Measurements from ENCODE around the gene LYPD6B. TPM values are rescaled to one million over a fixed set of nuclear protein-coding genes. Genes with fewer than 3 reads are reported as not detected.
"Not testable (repeated sequence)": the region's sequence is repeated elsewhere in the genome, so short reads cannot be mapped to it uniquely, and the experiment has no call there.

The LYPD6B gene
- total RNA-seq, 1 experiment from 2014 or later: 1.9 TPM

GRCh38 chr2:149205143-149205542, 166.6 kb downstream of the LYPD6B start:
- H3K4me3 ChIP-seq (ENCODE audit: insufficient read depth, low read depth, low read length): no peak overlapping the region
- no peaks in the 10 kb centered on the region for H3K27me3 ChIP-seq (ENCODE audit: control insufficient read depth, insufficient read depth, low read length)
- DNase-seq: no peak
- no peaks in the 10 kb centered on the region for H3K36me3 ChIP-seq (replicated peaks; ENCODE audit: control insufficient read depth, insufficient read depth, low read length)

- no peak overlapping the region for H3K4me3 ChIP-seq (ENCODE audit: insufficient read depth, low read depth, low read length)
These were observed 175.4 kb downstream of the LYPD6B start for GRCh38 chr2:149213764-149214493.

GRCh38 chr2:149218497-149218896, 180.0 kb downstream of the LYPD6B start:
- DNase-seq: no peak
- Histone ChIP-seq H3K27me3 (ENCODE audit: control insufficient read depth, insufficient read depth, low read length) (no peaks in the 10 kb centered on the region), H3K4me3 (ENCODE audit: insufficient read depth, low read depth, low read length) (no peak overlapping the region), H3K36me3 (replicated peaks; ENCODE audit: control insufficient read depth, insufficient read depth, low read length) (no peaks in the 10 kb centered on the region)

More at GRCh38 chr2:149213764-149214493, 175.4 kb downstream of the LYPD6B start:
- DNase-seq: no peak
- H3K36me3 ChIP-seq (replicated peaks; ENCODE audit: control insufficient read depth, insufficient read depth, low read length): no peaks in the 10 kb centered on the region
- H3K27me3 ChIP-seq (ENCODE audit: control insufficient read depth, insufficient read depth, low read length): no peaks in the 10 kb centered on the region

GRCh38 chr2:149219856-149220255, 181.4 kb downstream of the LYPD6B start:
- H3K27me3 ChIP-seq (ENCODE audit: control insufficient read depth, insufficient read depth, low read length): no peaks in the 10 kb centered on the region
- no peak for DNase-seq
- H3K36me3 ChIP-seq (replicated peaks; ENCODE audit: control insufficient read depth, insufficient read depth, low read length): no peaks in the 10 kb centered on the region
- no peak overlapping the region for H3K4me3 ChIP-seq (ENCODE audit: insufficient read depth, low read depth, low read length)

DNA sequence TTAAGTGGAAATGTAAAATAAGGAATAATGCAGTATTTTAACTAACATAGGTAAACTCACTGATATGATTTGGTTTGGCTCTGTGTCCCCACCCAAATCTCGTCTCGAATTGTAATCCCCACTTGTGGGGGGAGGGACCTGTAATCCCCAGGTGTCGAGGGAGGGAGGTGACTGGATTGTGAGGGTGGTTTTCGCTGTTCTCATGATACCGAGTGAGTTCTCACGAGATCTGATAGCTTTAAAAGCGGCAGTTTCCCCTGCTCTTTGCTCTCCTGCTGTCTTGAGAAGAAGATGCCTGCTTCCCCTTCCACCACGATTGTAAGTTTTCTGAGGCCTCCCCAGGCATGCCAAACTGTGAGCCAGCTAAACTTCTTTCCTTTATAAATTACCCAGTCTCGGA, 182.5 kb downstream of the LYPD6B start:
- Histone ChIP-seq H3K36me3 (replicated peaks; ENCODE audit: control insufficient read depth, insufficient read depth, low read length) (no peaks in the 10 kb centered on the region), H3K27me3 (ENCODE audit: control insufficient read depth, insufficient read depth, low read length) (no peaks in the 10 kb centered on the region), H3K4me3 (ENCODE audit: insufficient read depth, low read depth, low read length) (no peak overlapping the region)
- DNase-seq: no peak

GRCh38 chr2:149221898-149222297, 183.4 kb downstream of the LYPD6B start:
- DNase-seq: no peak
- H3K36me3 ChIP-seq (replicated peaks; ENCODE audit: control insufficient read depth, insufficient read depth, low read length): no peaks in the 10 kb centered on the region
- no peaks in the 10 kb centered on the region for H3K27me3 ChIP-seq (ENCODE audit: control insufficient read depth, insufficient read depth, low read length)
- no peak overlapping the region for H3K4me3 ChIP-seq (ENCODE audit: insufficient read depth, low read depth, low read length)

- no peaks in the 10 kb centered on the region for H3K27me3 ChIP-seq (ENCODE audit: control insufficient read depth, insufficient read depth, low read length)
- H3K36me3 ChIP-seq (replicated peaks; ENCODE audit: control insufficient read depth, insufficient read depth, low read length): no peaks in the 10 kb centered on the region
- H3K4me3 ChIP-seq (ENCODE audit: insufficient read depth, low read depth, low read length): no peak overlapping the region
- DNase-seq: peak; percentile 20
These were observed 185.1 kb downstream of the LYPD6B start for GRCh38 chr2:149223472-149224095.

DNA sequence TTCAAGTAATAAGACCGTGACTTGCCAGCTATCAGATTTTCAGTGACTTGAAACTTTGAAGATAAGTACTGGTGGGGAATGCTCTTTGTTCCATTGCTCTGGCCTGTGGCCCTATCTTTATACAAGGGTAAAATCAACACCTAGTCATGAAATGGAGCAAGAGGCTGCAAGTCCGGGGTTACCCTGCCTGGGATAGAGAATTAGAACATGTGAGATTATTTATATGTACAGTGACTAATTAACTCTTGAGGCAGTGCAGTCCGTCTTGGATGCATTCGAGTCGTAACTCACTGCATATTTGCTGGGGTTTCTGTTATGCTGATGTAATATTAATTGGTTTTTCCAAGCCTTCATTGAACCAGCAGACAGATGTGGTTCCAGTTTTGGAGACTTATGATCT, 186.0 kb downstream of the LYPD6B start:
- DNase-seq: no peak
- H3K4me3 ChIP-seq (ENCODE audit: insufficient read depth, low read depth, low read length): no peak overlapping the region

DNA sequence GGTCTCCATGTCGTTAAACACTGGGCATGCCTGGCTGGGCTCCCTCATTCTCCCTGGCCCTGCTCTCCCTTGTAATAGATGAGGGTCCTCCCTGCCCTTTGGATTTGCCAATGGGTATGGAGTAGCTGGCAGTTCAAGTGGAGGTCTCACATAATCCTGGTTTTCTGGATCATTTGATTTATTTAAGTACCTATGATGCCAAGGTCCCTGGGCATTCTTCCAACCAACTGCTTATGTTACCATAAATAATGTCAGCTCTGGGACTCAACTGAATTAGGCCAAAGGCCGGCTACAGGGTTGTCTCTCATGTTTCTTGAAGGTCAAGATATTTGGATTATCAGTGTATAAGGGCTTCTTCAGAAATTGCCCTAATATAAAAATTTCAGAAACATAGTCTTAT, 186.9 kb downstream of the LYPD6B start:
- no peak overlapping the region for H3K4me3 ChIP-seq (ENCODE audit: insufficient read depth, low read depth, low read length)
- DNase-seq: no peak
- no peaks in the 10 kb centered on the region for H3K27me3 ChIP-seq (ENCODE audit: control insufficient read depth, insufficient read depth, low read length)
- H3K36me3 ChIP-seq (replicated peaks; ENCODE audit: control insufficient read depth, insufficient read depth, low read length): no peaks in the 10 kb centered on the region

More for the DNA sequence above, 186.0 kb downstream of the LYPD6B start:
- Histone ChIP-seq H3K36me3 (replicated peaks; ENCODE audit: control insufficient read depth, insufficient read depth, low read length) (no peaks in the 10 kb centered on the region), H3K27me3 (ENCODE audit: control insufficient read depth, insufficient read depth, low read length) (no peaks in the 10 kb centered on the region)

- Histone ChIP-seq H3K4me3 (ENCODE audit: insufficient read depth, low read depth, low read length) (no peak overlapping the region), H3K27me3 (ENCODE audit: control insufficient read depth, insufficient read depth, low read length) (no peaks in the 10 kb centered on the region), H3K36me3 (replicated peaks; ENCODE audit: control insufficient read depth, insufficient read depth, low read length) (no peaks in the 10 kb centered on the region)
- no peak for DNase-seq
These were observed 188.3 kb downstream of the LYPD6B start for GRCh38 chr2:149226790-149227189.

- DNase-seq: no peak
- Histone ChIP-seq H3K27me3 (ENCODE audit: control insufficient read depth, insufficient read depth, low read length) (no peaks in the 10 kb centered on the region; the same call in 1 of the 2 replicates), H3K36me3 (replicated peaks; ENCODE audit: control insufficient read depth, insufficient read depth, low read length) (no peaks in the 10 kb centered on the region), H3K4me3 (ENCODE audit: insufficient read depth, low read depth, low read length) (no peak overlapping the region)
These were observed 197.4 kb downstream of the LYPD6B start for GRCh38 chr2:149235816-149236375.

GRCh38 chr2:149236410-149236809, 197.9 kb downstream of the LYPD6B start:
- no peak for DNase-seq
- H3K36me3 ChIP-seq (replicated peaks; ENCODE audit: control insufficient read depth, insufficient read depth, low read length): no peaks in the 10 kb centered on the region
- no peaks in the 10 kb centered on the region; the same call in 1 of the 2 replicates for H3K27me3 ChIP-seq (ENCODE audit: control insufficient read depth, insufficient read depth, low read length)
- no peak overlapping the region for H3K4me3 ChIP-seq (ENCODE audit: insufficient read depth, low read depth, low read length)

DNA sequence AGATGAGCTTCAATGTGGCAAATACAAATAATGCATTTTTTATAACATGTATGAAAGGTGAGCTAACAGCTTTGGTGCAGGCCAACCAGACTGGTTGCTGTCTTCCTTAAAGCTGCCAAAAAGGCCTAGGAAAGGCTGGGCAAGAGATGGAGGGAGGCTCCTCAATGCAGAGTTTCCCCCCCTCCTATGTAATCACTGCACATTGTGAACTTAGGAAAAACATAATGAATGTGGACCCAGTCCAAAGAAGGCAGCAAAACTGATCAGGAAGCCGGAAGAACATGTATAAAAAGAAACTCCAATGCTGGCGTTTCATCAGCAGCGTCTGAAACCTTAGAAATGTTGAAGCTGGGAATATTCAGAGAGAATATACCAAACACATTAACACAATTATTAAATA, 207.7 kb downstream of the LYPD6B start:
- no peak for DNase-seq
- Histone ChIP-seq H3K36me3 (replicated peaks; ENCODE audit: control insufficient read depth, insufficient read depth, low read length) (no peaks in the 10 kb centered on the region), H3K4me3 (ENCODE audit: insufficient read depth, low read depth, low read length) (no peak overlapping the region), H3K27me3 (ENCODE audit: control insufficient read depth, insufficient read depth, low read length) (no peaks in the 10 kb centered on the region)

DNA sequence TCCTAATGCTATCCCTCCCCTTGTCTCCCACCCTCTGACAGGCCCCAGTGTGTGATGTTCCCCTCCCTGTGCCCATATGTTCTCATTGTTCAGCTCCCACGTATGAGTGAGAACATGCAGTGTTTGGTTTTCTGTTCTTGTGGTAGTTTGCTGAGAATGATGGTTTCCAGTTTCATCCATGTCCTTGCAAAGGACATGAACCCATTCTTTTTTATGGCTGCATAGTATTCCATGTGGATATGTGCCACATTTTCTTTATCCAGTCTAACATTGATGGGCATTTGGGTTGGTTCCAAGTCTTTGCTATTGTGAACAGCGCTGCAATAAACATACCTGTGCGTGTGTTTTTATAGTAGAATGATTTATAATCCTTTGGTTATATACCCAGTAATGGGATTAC, 212.9 kb downstream of the LYPD6B start:
- H3K36me3 ChIP-seq (replicated peaks; ENCODE audit: control insufficient read depth, insufficient read depth, low read length); H3K27me3 ChIP-seq (ENCODE audit: control insufficient read depth, insufficient read depth, low read length); H3K4me3 ChIP-seq (ENCODE audit: insufficient read depth, low read depth, low read length); DNase-seq: not testable (repeated sequence)

DNA sequence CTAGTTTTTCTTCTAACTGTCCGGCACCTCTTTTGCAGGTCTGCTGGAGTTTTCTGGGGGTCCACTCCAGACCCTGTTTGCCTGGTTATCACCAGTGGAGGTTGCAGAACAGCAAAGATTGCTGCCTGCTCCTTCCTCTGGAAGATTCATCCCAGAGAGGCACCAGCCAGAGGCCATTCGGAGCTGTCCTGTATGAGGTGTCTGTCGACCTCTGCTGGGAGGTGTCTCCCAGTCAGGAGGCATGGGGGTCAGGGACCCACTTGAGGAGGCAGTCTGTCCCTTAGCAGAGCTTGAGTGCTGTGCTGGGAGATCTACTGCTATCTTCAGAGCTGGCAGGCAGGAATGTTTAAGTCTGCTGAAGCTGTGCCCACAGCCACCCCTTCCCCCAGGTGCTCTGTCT, 218.4 kb downstream of the LYPD6B start:
- H3K36me3 ChIP-seq (replicated peaks; ENCODE audit: control insufficient read depth, insufficient read depth, low read length); H3K27me3 ChIP-seq (ENCODE audit: control insufficient read depth, insufficient read depth, low read length); DNase-seq; H3K4me3 ChIP-seq (ENCODE audit: insufficient read depth, low read depth, low read length): not testable (repeated sequence)
